Endothelial cell of umbilical vein (primary cell): Measurements from ENCODE around the gene CYP39A1. TPM values are rescaled to one million over a fixed set of nuclear protein-coding genes. Genes with fewer than 3 reads are reported as not detected.

ENCODE experiments used
- BruUV-seq: library from RNA; stranded (reverse); fragments of 400-500 nt; replicated peaks from 2 replicates; lab custom pipeline; 2021; lab: Mats Ljungman, UMichigan
- CTCF ChIA-PET: fragments of 300-600, 350-600 bp; sonication (Branson Sonifier 250); formaldehyde crosslinking; loops from one replicate; lab custom pipeline; 2021; ENCODE audit warnings: antibody characterized with exemption, inconsistent platforms; lab: Charles Lee
- POLR2A ChIA-PET: fragments of 300-600, 350-600 bp; sonication (Branson Sonifier 250); formaldehyde crosslinking; loops from one replicate; lab custom pipeline; 2021; ENCODE audit warnings: antibody characterized with exemption, inconsistent platforms; lab: Charles Lee
- DNase-seq: peaks from one replicate; pipeline ENCODE4 v3.0.0-alpha.2; 2011; ENCODE audit warnings: low read depth, low spot score
- FAIRE-seq: peaks from 2 replicates; lab custom pipeline; 2011; peaks lifted over from hg19 to GRCh38; lab: Jason Lieb, UNC
- H2AFZ ChIP-seq: 2 replicates; pipeline ENCODE4 v1.6.0; 2012; ENCODE audit warnings: low read depth, low read length, control low read depth, inconsistent platforms
- H3K27ac ChIP-seq: 2 replicates; pipeline ENCODE4 v1.5.1; 2011; ENCODE audit warnings: low read depth, mild to moderate bottlenecking, control low read depth, low read length, moderate library complexity; ENCODE audit not compliant: insufficient read depth
- H3K27me3 ChIP-seq, 2 experiments: 2 replicates each; pipeline versions ENCODE4 v1.6.0 to v1.6.1; 2011; ENCODE audit warnings: low read length in 2 of 2, mixed read lengths in 1 of 2; ENCODE audit not compliant: control insufficient read depth in 2 of 2, insufficient read depth in 2 of 2
- H3K36me3 ChIP-seq, 2 experiments: 2 replicates in 1 of 2; 3 replicates in 1 of 2; pipeline ENCODE4 v1.5.1; 2011; ENCODE audit warnings: low read length in 2 of 2, mild to moderate bottlenecking in 1 of 2, moderate library complexity in 1 of 2; ENCODE audit not compliant: control insufficient read depth in 2 of 2, insufficient read depth in 2 of 2; ENCODE audit errors: extremely low read depth in 1 of 2
- H3K4me1 ChIP-seq: 3 replicates; pipeline ENCODE4 v1.5.1; 2011; ENCODE audit warnings: mild to moderate bottlenecking, low read length; ENCODE audit not compliant: control insufficient read depth, insufficient read depth; ENCODE audit errors: extremely low read depth
- H3K4me2 ChIP-seq: 2 replicates; pipeline ENCODE4 v1.6.1; 2011; ENCODE audit warnings: low read length, control low read depth, mixed read lengths; ENCODE audit not compliant: insufficient read depth
- H3K4me3 ChIP-seq, 3 experiments: fragments of 200-600 bp in 1 of 3; sonication (generic), shearing (Covaris generic) in 1 of 3; replicated peaks in 1 of 3; 2 replicates each; pipeline ENCODE4 v1.5.1; 2011 to 2016; ENCODE audit warnings: control low read depth in 3 of 3, low read length in 3 of 3, mild to moderate bottlenecking in 2 of 3, inconsistent platforms in 1 of 3, low read depth in 1 of 3, moderate library complexity in 1 of 3; ENCODE audit not compliant: insufficient read depth in 1 of 3
- H3K79me2 ChIP-seq: 2 replicates; pipeline ENCODE4 v1.6.0; 2012; ENCODE audit warnings: low read length, inconsistent platforms; ENCODE audit not compliant: control insufficient read depth, insufficient read depth
- H3K9ac ChIP-seq: replicated peaks from 2 replicates; pipeline ENCODE3; 2011; ENCODE audit warnings: low read length, control low read depth; ENCODE audit not compliant: insufficient read depth; ENCODE audit errors: extremely low read depth
- H3K9me1 ChIP-seq: replicated peaks from 3 replicates; pipeline ENCODE4 v1.6.0; 2011; ENCODE audit warnings: mild to moderate bottlenecking, low read length; ENCODE audit not compliant: control insufficient read depth, insufficient read depth; ENCODE audit errors: extremely low read depth
- H3K9me3 ChIP-seq: replicated peaks from 2 replicates; pipeline ENCODE4 v1.5.1; 2012; ENCODE audit warnings: low read length, inconsistent platforms; ENCODE audit not compliant: control insufficient read depth, insufficient read depth
- H4K20me1 ChIP-seq: replicated peaks from 2 replicates; pipeline ENCODE3; 2011; ENCODE audit warnings: mild to moderate bottlenecking, low read length; ENCODE audit not compliant: control insufficient read depth, insufficient read depth; ENCODE audit errors: extremely low read depth
- CTCF ChIP-seq, 2 donors: IDR thresholded peaks; 1 replicate in 1 of 2; 2 replicates in 1 of 2; pipeline ENCODE4 v1.5.1; 2011; ENCODE audit warnings: low read length in 2 of 2, mild to moderate bottlenecking in 2 of 2, moderate library complexity in 2 of 2, control low read depth in 1 of 2, inconsistent platforms in 1 of 2, low read depth in 1 of 2; ENCODE audit not compliant: insufficient read depth in 1 of 2; ENCODE audit errors: extremely low read depth in 1 of 2
- EZH2 ChIP-seq: IDR thresholded peaks from 2 replicates; pipeline ENCODE4 v1.6.1; 2012; ENCODE audit warnings: borderline replicate concordance, low read depth, mild to moderate bottlenecking, moderate library complexity, low read length, inconsistent platforms; ENCODE audit not compliant: severe bottlenecking
- FOS ChIP-seq: IDR thresholded peaks from 2 replicates; pipeline ENCODE4 v1.6.1; 2011; ENCODE audit warnings: mild to moderate bottlenecking, low read length, moderate library complexity, borderline replicate concordance; ENCODE audit not compliant: insufficient read depth
- GATA2 ChIP-seq: IDR thresholded peaks from 2 replicates; pipeline ENCODE4 v1.7.0; 2011; ENCODE audit warnings: low read depth, mild to moderate bottlenecking, moderate library complexity, mixed read lengths, low read length; ENCODE audit not compliant: insufficient read length, insufficient read depth
- JUN ChIP-seq: IDR thresholded peaks from 2 replicates; pipeline ENCODE4 v1.6.1; 2011; ENCODE audit warnings: borderline replicate concordance, low read depth; ENCODE audit not compliant: insufficient read length, insufficient read depth
- MYC ChIP-seq: IDR thresholded peaks from one replicate; pipeline ENCODE4 v1.6.1; 2011; ENCODE audit warnings: mild to moderate bottlenecking, low read depth, low read length
- POLR2A ChIP-seq: IDR thresholded peaks from 2 replicates; pipeline ENCODE4 v1.6.1; 2012; ENCODE audit warnings: low read depth, mild to moderate bottlenecking, control low read depth, low read length
- POLR2AphosphoS5 ChIP-seq: IDR thresholded peaks from 2 replicates; pipeline ENCODE4 v1.6.1; 2012; ENCODE audit warnings: low read depth, mild to moderate bottlenecking, control low read depth, low read length, moderate library complexity; ENCODE audit not compliant: insufficient read depth
- dilution Hi-C: fragments of 300-500 bp; cut with MboI; formaldehyde crosslinking; loops from one replicate; pipeline ENCODE4 v1.15.0; 2019; ENCODE audit warnings: low sequenced_read_pairs; ENCODE audit not compliant: extremely low pct_ligation_motif_present
- intact Hi-C: fragments of 100-400 bp; cut with micrococcal nuclease; formaldehyde crosslinking; loops from one replicate; pipeline ENCODE4 v1.10.0; 2022
- polyA plus RNA-seq, 4 experiments: library from polyadenylated mRNA; depleted of rRNA in 3 of 4; stranded (reverse) in 3 of 4; unstranded in 1 of 4; fragments of >200 nt; gene quantifications; 2 replicates each; pipeline versions ENCODE4 v1.2.1 to v1.2.3, GENCODE V29; 2011 to 2012; ENCODE audit warnings: missing spikeins in 1 of 4
- total RNA-seq: library from RNA; stranded (reverse); gene quantifications from 2 replicates; pipeline ENCODE4 v1.2.3, GENCODE V29; 2021
- TF ChIP-seq, protein P1 (sequence below): IDR thresholded peaks from 2 replicates; pipeline ENCODE4 v1.6.1; 2011; ENCODE audit not compliant: insufficient read depth, insufficient read length

The CYP39A1 gene
- total and polyA plus RNA-seq, 2 donors (not counting 3 experiments of a cell fraction or from before 2014, with no cell fraction given) = not detected

- dilution Hi-C loops = no loop called here
Measured at GRCh38 chr6:46502486-46503119, 150.0 kb downstream of the CYP39A1 start.

GRCh38 chr6:46501136-46502089, 151.2 kb downstream of the CYP39A1 start:
- H3K36me3 ChIP-seq = no peaks in the 10 kb centered on the region
- intact Hi-C loops (no loop called here), dilution Hi-C loops (no loop called here)
- POLR2A ChIA-PET = no interaction called here
- no peak for DNase-seq
- no peak for FAIRE-seq
- H3K9ac ChIP-seq = no peak overlapping the region
- H2AFZ ChIP-seq = no peak overlapping the region
- H3K79me2 ChIP-seq = no peaks in the 10 kb centered on the region
- no TSS peak for BruUV-seq
- no peak overlapping the region for H3K4me3 ChIP-seq
- TF ChIP-seq GATA2 (no peak), POLR2A (no peak), CTCF (IDR thresholded peaks at IDR 0.05; ENCODE audit: extremely low read depth in 1 of 2, insufficient read depth in 1 of 2, low read depth in 1 of 2, low read length in 2 of 2) (no peak), MYC (no peak), POLR2AphosphoS5 (no peak), JUN (no peak), FOS (no peak), EZH2 (no peak)
- TF ChIP-seq, protein P1, sequence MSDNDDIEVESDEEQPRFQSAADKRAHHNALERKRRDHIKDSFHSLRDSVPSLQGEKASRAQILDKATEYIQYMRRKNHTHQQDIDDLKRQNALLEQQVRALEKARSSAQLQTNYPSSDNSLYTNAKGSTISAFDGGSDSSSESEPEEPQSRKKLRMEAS = no peak
- H3K4me1 ChIP-seq = no peaks in the 10 kb centered on the region
- CTCF ChIA-PET = interaction anchor here (1.2 kb wide), 1 partner anchor 23 kb away, joined by 3 read pairs; no protein-coding TSS in a partner anchor
- H3K9me3 ChIP-seq = no peaks in the 10 kb centered on the region
- H3K4me2 ChIP-seq = no peak overlapping the region
- H3K27ac ChIP-seq = no peak overlapping the region
- no peaks in the 10 kb centered on the region for H3K27me3 ChIP-seq
- no peaks in the 10 kb centered on the region for H4K20me1 ChIP-seq
- no peaks in the 10 kb centered on the region for H3K9me1 ChIP-seq

More at GRCh38 chr6:46502486-46503119, 150.0 kb downstream of the CYP39A1 start:
- no peak overlapping the region for H3K4me3 ChIP-seq
- POLR2A ChIA-PET = no interaction called here
- intact Hi-C loops = no loop called here
- no peaks in the 10 kb centered on the region for H4K20me1 ChIP-seq
- no peaks in the 10 kb centered on the region for H3K36me3 ChIP-seq
- H3K79me2 ChIP-seq = no peaks in the 10 kb centered on the region
- no peak overlapping the region for H3K4me2 ChIP-seq
- H3K27me3 ChIP-seq = no peaks in the 10 kb centered on the region
- no peaks in the 10 kb centered on the region for H3K4me1 ChIP-seq
- H3K9me3 ChIP-seq = no peaks in the 10 kb centered on the region
- no peak overlapping the region for H3K27ac ChIP-seq
- H3K9ac ChIP-seq = no peak overlapping the region
- no peak for TF ChIP-seq GATA2
- no peak for TF ChIP-seq POLR2AphosphoS5
- no peak for TF ChIP-seq EZH2
- FAIRE-seq (no peak), DNase-seq (no peak)
- no TSS peak for BruUV-seq
- no peak overlapping the region for H2AFZ ChIP-seq
- H3K9me1 ChIP-seq = no peaks in the 10 kb centered on the region
- CTCF ChIA-PET = interaction anchor here (1.2 kb wide), 1 partner anchor 24 kb away, joined by 3 read pairs; no protein-coding TSS in a partner anchor
